PC-3 (cell line): ENCODE results near the gene PIGX. TPM values are rescaled to one million over a fixed set of nuclear protein-coding genes. Genes with fewer than 3 reads are reported as not detected.

Source experiments
- ATAC-seq: fragments of 200-7000 bp; cut with Tn5 transposase; 2 replicates; pipeline ENCODE4 v1.9.1; 2020; ENCODE audit warnings: mild to moderate bottlenecking, moderate library complexity
- BruUV-seq: library from RNA; stranded (reverse); fragments of 400-500 nt; replicated peaks from 2 replicates; lab custom pipeline; 2021; lab: Mats Ljungman, UMichigan
- CTCF ChIA-PET: fragments of 300-600 bp; sonication (Branson Sonifier 250); formaldehyde crosslinking; loops from one replicate; lab custom pipeline; 2022; ENCODE audit warnings: antibody characterized with exemption; lab: Charles Lee
- POLR2A ChIA-PET: fragments of 300-600 bp; sonication (Branson Sonifier 250); formaldehyde crosslinking; loops from one replicate; lab custom pipeline; 2022; ENCODE audit warnings: antibody characterized with exemption; ENCODE audit not compliant: unreplicated experiment; lab: Charles Lee
- DNase-seq: peaks from one replicate; pipeline ENCODE4 v3.0.0-alpha.2; 2015
- H2AFZ ChIP-seq: fragments of 300-600 bp; sonication (generic); 2 replicates; pipeline ENCODE4 v1.6.0; 2016; ENCODE audit warnings: antibody characterized with exemption, low read length
- H3F3A ChIP-seq: fragments of 300-600 bp; sonication (generic); one replicate; pipeline ENCODE4 v1.6.0; 2017; ENCODE audit warnings: antibody characterized with exemption, low read length, control low read depth, mild to moderate bottlenecking; ENCODE audit not compliant: unreplicated experiment
- H3K27ac ChIP-seq: fragments of 300-600 bp; sonication (generic); 2 replicates; pipeline ENCODE4 v1.5.1; 2016; ENCODE audit warnings: mild to moderate bottlenecking, low read length
- H3K27me3 ChIP-seq: fragments of 300-600 bp; sonication (generic); 2 replicates; pipeline ENCODE4 v1.6.1; 2016; ENCODE audit warnings: low read length, mixed read lengths
- H3K36me3 ChIP-seq: fragments of 300-600 bp; sonication (generic); 2 replicates; pipeline ENCODE4 v1.6.1; 2016; ENCODE audit warnings: low read depth, mixed run types, low read length, mixed read lengths
- H3K4me1 ChIP-seq: fragments of 300-600 bp; sonication (generic); 2 replicates; pipeline ENCODE4 v1.5.1; 2016; ENCODE audit warnings: low read length; ENCODE audit not compliant: insufficient read depth
- H3K4me2 ChIP-seq: fragments of 300-600 bp; sonication (generic); 2 replicates; pipeline ENCODE4 v1.6.0; 2016; ENCODE audit warnings: low read length
- H3K4me3 ChIP-seq: fragments of 300-600 bp; sonication (generic); 2 replicates; pipeline ENCODE4 v1.5.1; 2016; ENCODE audit warnings: mild to moderate bottlenecking, low read length, mixed read lengths
- H3K79me2 ChIP-seq: fragments of 300-600 bp; sonication (generic); 2 replicates; pipeline ENCODE4 v1.6.1; 2017; ENCODE audit warnings: low read length, mixed read lengths
- H3K9ac ChIP-seq: fragments of 300-600 bp; sonication (generic); 2 replicates; pipeline ENCODE4 v1.6.0; 2016; ENCODE audit warnings: mild to moderate bottlenecking, low read length
- H3K9me2 ChIP-seq: fragments of 300-600 bp; sonication (generic); replicated peaks from 2 replicates; pipeline ENCODE4 v1.6.1; 2016; ENCODE audit warnings: mixed run types, low read length, mixed read lengths
- H3K9me3 ChIP-seq: fragments of 300-600 bp; sonication (generic); 2 replicates; pipeline ENCODE4 v1.6.1; 2016; ENCODE audit warnings: low read length, mixed read lengths
- H4K20me1 ChIP-seq: fragments of 300-600 bp; sonication (generic); 2 replicates; pipeline ENCODE4 v1.6.1; 2016; ENCODE audit warnings: low read length, mixed read lengths
- EZH2 ChIP-seq: fragments of 300-600 bp; sonication (generic); IDR thresholded peaks from one replicate; pipeline ENCODE4 v1.6.1; 2017; ENCODE audit warnings: antibody characterized with exemption, mild to moderate bottlenecking, low read length; ENCODE audit not compliant: unreplicated experiment
- EZH2phosphoT487 ChIP-seq: fragments of 300-600 bp; sonication (generic); IDR thresholded peaks from 2 replicates; pipeline ENCODE4 v1.6.1; 2018; ENCODE audit warnings: mild to moderate bottlenecking, antibody characterized with exemption, low read length, borderline replicate concordance
- intact Hi-C: fragments of 100-400 bp; cut with micrococcal nuclease; formaldehyde crosslinking; loops from 2 replicates; pipeline ENCODE4 v1.9.0; 2023
- total RNA-seq: library from RNA; depleted of rRNA; stranded (reverse); fragments of >200 nt; gene quantifications from 2 replicates; pipeline ENCODE4 v1.2.3, GENCODE V29; 2014
- TF ChIP-seq, protein P1 (sequence below): fragments of 300-600 bp; sonication (generic); conservative IDR thresholded peaks from 2 replicates; pipeline ENCODE4 v1.5.1; 2017; ENCODE audit warnings: antibody characterized with exemption, low read depth, mild to moderate bottlenecking, low read length

The PIGX gene
- total RNA-seq, 1 experiment from 2014 or later: 22.5 TPM

DNA sequence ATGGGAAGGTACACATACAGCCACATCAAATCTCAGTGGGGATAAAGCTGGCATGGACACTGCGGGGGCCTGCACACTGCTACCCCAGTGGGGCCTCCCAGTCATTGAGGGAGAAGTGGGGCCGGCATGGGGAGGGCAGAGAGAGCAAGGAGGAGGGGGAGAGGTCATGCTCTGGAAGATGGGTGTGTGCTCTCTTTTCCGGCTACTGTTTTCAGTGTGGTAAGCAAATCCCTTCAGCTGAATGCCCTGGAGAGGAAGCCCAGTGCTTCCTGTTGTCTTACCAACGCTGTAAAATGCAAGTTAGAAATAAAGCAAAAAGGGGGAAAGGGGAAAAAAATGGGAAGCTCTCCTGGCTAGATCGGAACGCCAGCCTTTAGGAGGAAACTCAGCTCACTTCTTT, 41.8 kb upstream of the PIGX start:
- H3K9me3 ChIP-seq: no peaks in the 10 kb centered on the region
- DNase-seq: no peak
- H4K20me1 ChIP-seq: no peaks in the 10 kb centered on the region
- BruUV-seq: no TSS peak
- no peaks in the 10 kb centered on the region for H3K36me3 ChIP-seq
- no peaks in the 10 kb centered on the region for H3K27me3 ChIP-seq
- ChIA-PET CTCF (no interaction called here), POLR2A (no interaction called here)
- H3K4me3 ChIP-seq: no peak overlapping the region
- H3K4me1 ChIP-seq: no peaks in the 10 kb centered on the region
- H3K79me2 ChIP-seq: no peaks in the 10 kb centered on the region
- TF ChIP-seq, protein P1, sequence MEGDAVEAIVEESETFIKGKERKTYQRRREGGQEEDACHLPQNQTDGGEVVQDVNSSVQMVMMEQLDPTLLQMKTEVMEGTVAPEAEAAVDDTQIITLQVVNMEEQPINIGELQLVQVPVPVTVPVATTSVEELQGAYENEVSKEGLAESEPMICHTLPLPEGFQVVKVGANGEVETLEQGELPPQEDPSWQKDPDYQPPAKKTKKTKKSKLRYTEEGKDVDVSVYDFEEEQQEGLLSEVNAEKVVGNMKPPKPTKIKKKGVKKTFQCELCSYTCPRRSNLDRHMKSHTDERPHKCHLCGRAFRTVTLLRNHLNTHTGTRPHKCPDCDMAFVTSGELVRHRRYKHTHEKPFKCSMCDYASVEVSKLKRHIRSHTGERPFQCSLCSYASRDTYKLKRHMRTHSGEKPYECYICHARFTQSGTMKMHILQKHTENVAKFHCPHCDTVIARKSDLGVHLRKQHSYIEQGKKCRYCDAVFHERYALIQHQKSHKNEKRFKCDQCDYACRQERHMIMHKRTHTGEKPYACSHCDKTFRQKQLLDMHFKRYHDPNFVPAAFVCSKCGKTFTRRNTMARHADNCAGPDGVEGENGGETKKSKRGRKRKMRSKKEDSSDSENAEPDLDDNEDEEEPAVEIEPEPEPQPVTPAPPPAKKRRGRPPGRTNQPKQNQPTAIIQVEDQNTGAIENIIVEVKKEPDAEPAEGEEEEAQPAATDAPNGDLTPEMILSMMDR: no peak
- no peak for TF ChIP-seq EZH2
- TF ChIP-seq EZH2phosphoT487: no peak
- no peaks in the 10 kb centered on the region for H3F3A ChIP-seq
- intact Hi-C loops: no loop called here
- H3K9me2 ChIP-seq: no peaks in the 10 kb centered on the region
- no peak overlapping the region for H3K27ac ChIP-seq
- H3K9ac ChIP-seq: no peak overlapping the region
- ATAC-seq: no peak
- H2AFZ ChIP-seq: no peak overlapping the region
- no peak overlapping the region for H3K4me2 ChIP-seq

DNA sequence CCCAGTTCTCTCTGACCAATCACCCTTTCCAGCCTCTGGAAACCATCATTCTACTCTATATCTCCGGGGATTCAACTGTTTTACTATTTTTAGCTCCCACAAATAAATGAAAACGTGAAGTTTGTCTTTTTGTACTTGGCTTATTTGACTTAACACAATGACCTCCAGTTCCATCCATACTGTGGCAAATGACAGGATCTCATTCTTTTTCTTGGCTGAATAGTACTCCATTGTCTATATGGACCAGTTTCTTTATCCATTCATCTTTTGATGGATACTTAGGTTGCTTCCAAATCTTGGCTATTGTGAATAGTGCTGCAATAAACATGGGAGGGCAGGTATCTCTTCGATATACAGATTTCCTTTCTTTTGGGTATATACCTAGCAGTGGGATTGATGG, 38.5 kb upstream of the PIGX start:
- ATAC-seq (no peak), DNase-seq (no peak)
- Histone ChIP-seq H3K27me3 (no peaks in the 10 kb centered on the region; the same call in 1 of the 2 replicates), H3F3A (no peaks in the 10 kb centered on the region), H3K9me2 (no peaks in the 10 kb centered on the region), H3K27ac (no peak overlapping the region), H4K20me1 (no peaks in the 10 kb centered on the region), H2AFZ (no peak overlapping the region), H3K9me3 (no peaks in the 10 kb centered on the region), H3K4me3 (no peak overlapping the region), H3K4me1 (no peaks in the 10 kb centered on the region), H3K36me3 (no peaks in the 10 kb centered on the region), H3K79me2 (no peaks in the 10 kb centered on the region), H3K9ac (no peak overlapping the region), H3K4me2 (no peak overlapping the region)
- ChIA-PET POLR2A (no interaction called here), CTCF (no interaction called here)
- TF ChIP-seq EZH2phosphoT487 (no peak), EZH2 (no peak)
- TF ChIP-seq, protein P1: no peak
- intact Hi-C loops: no loop called here
- no TSS peak for BruUV-seq

DNA sequence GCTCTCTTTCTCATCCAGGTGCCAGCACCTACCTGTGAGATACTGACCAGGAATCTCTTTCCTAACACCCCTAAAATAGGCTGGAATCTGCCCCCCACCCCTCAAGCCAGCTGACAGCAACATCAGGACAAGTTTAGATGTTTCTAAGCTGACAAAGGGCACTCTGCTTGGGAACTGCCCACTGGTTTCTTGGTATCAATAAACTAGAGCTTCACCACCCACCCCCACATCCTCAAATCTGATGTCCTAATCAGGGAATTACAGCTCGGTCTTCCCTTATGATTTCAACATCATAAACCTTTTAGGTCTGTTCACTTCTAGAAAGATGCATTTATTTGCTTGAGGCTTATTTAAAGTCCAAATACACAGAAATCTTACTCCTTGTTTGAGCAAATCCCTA, 34.8 kb upstream of the PIGX start:
- H3K79me2 ChIP-seq: no peaks in the 10 kb centered on the region
- H3K9me2 ChIP-seq: no peaks in the 10 kb centered on the region
- H3K9me3 ChIP-seq: no peaks in the 10 kb centered on the region
- H3K4me1 ChIP-seq: no peaks in the 10 kb centered on the region
- ChIA-PET POLR2A (interaction anchor here (0.7 kb wide), 1 partner anchor 22 kb away, joined by 4 read pairs; no protein-coding TSS in a partner anchor), CTCF (interaction anchor here (1.2 kb wide), 1 partner anchor 9 kb away, joined by 3 read pairs; no protein-coding TSS in a partner anchor)
- H3K9ac ChIP-seq: no peak overlapping the region
- no peak overlapping the region for H3K27ac ChIP-seq
- no peak for DNase-seq
- H3K4me3 ChIP-seq: no peak overlapping the region
- no TSS peak for BruUV-seq
- intact Hi-C loops: no loop called here
- H3K27me3 ChIP-seq: peaks cover 6% of the 10 kb centered on the region; the same call in 1 of the 2 replicates
- no peaks in the 10 kb centered on the region for H4K20me1 ChIP-seq
- no peaks in the 10 kb centered on the region for H3F3A ChIP-seq
- no peak for ATAC-seq
- no peak overlapping the region for H3K4me2 ChIP-seq
- no peaks in the 10 kb centered on the region for H3K36me3 ChIP-seq
- TF ChIP-seq EZH2: no peak
- TF ChIP-seq EZH2phosphoT487: no peak
- TF ChIP-seq, protein P1: no peak
- H2AFZ ChIP-seq: no peak overlapping the region
